Prostate gland (tissue), 2 donors: ENCODE results near the gene SPOUT1.
"Not testable (repeated sequence)": the region's sequence is repeated elsewhere in the genome, so short reads cannot be mapped to it uniquely, and the experiment has no call there.

ENCODE experiments used
- POLR2A ChIP-seq: fragments of 450-650 bp; IDR thresholded peaks from one replicate; pipeline ENCODE4 v1.6.1; 2016; ENCODE audit warnings: antibody characterized with exemption, mild to moderate bottlenecking
- POLR2AphosphoS5 ChIP-seq: sonication (generic); formaldehyde crosslinking; IDR thresholded peaks from one replicate; pipeline ENCODE4 v1.6.1; 2017; ENCODE audit warnings: antibody characterized with exemption
- TF ChIP-seq, protein P1 (sequence below), 4 experiments: fragments of 200-600 bp in 2 of 4; fragments of 450-650 bp in 2 of 4; sonication (generic) in 2 of 4; IDR thresholded peaks; 1 replicate in 3 of 4; 2 replicates in 1 of 4; pipeline ENCODE4 v1.5.1; 2016 to 2019; ENCODE audit warnings: antibody characterized with exemption in 4 of 4, mild to moderate bottlenecking in 2 of 4, moderate library complexity in 2 of 4

DNA sequence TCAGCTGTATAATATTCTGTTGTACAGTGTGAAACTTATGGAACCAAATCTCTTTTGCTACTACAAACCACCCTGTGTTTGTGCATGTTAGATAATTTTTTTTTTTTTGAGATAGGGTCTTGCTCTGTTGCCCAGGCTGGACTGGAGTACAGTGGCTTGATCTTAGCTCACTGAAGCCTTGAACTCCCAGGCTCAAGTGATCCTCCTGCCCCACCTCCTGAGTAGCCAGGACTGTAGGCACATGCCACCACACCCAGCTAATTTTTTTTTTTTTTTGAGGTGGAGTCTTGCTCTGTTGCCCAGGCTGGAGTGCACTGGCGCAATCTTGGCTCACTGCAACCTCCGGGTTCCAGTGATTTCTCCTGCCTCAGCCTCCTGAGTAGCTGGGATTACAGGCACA lies 34.6 kb downstream of the SPOUT1 start:
- TF ChIP-seq, protein P1, sequence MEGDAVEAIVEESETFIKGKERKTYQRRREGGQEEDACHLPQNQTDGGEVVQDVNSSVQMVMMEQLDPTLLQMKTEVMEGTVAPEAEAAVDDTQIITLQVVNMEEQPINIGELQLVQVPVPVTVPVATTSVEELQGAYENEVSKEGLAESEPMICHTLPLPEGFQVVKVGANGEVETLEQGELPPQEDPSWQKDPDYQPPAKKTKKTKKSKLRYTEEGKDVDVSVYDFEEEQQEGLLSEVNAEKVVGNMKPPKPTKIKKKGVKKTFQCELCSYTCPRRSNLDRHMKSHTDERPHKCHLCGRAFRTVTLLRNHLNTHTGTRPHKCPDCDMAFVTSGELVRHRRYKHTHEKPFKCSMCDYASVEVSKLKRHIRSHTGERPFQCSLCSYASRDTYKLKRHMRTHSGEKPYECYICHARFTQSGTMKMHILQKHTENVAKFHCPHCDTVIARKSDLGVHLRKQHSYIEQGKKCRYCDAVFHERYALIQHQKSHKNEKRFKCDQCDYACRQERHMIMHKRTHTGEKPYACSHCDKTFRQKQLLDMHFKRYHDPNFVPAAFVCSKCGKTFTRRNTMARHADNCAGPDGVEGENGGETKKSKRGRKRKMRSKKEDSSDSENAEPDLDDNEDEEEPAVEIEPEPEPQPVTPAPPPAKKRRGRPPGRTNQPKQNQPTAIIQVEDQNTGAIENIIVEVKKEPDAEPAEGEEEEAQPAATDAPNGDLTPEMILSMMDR (IDR thresholded peaks at IDR 0.05) = not testable (repeated sequence)
- not testable (repeated sequence) for TF ChIP-seq POLR2A, POLR2AphosphoS5
